ENCODE data around the gene AXIN1. TPM values are rescaled to one million over a fixed set of nuclear protein-coding genes. Genes with fewer than 3 reads are reported as not detected.

AXIN1 gene
- total and polyA plus RNA-seq, 2 donors (not counting 1 experiment from before 2014, with no cell fraction given) = 5.1 to 18.7 TPM

DNA sequence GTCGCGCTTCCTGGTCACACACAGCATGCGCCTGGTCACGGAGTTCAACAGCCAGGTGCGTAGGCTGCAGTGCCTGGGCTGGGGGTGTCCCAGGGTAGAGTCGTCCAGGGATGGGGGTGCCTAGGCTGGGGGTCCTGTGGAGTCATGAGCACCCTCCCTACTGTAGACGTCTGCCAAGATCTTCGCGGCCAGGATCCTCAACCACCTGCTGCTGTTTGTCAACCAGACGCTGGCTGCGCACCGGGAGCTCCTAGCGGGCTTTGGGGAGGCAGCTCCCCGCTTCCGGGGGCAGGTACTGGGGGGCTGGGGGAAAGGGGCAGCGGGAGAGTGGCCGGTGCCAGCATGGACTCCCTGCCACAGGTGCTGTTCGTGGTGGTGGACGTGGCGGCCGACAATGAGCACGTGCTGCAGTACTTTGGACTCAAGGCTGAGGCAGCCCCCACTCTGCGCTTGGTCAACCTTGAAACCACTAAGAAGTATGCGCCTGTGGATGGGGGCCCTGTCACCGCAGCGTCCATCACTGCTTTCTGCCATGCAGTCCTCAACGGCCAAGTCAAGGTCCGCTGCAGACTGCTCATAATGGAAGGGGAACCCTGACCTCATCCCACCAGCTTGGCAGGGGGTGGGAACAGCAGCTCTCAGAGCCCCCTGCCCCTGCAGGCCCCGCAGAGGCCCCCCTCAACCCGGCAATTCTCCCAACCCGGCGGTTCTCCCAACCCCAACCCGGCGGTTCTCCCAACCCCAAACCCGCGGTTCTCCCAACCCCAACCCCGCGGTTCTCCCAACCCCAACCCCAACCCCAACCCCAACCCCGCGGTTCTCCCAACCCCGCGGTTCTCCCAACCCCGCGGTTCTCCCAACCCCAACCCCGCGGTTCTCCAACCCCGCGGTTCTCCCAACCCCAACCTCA is 67.1 kb downstream of the AXIN1 start:
- H3K27me3 ChIP-seq (ENCODE audit: control insufficient read depth, insufficient read depth, low read length) = peaks cover 10% of the 10 kb centered on the region
- no peaks in the 10 kb centered on the region for H4K20me1 ChIP-seq (ENCODE audit: control insufficient read depth, extremely low read depth, insufficient read depth, low read length)
- no peak overlapping the region for H3K4me2 ChIP-seq (ENCODE audit: extremely low read depth, insufficient read depth, low read length)
- H3K4me3 ChIP-seq (replicated peaks in 1 of 4; ENCODE audit: control extremely low read depth in 1 of 4, insufficient read depth in 1 of 4, low read depth in 3 of 4, low read length in 4 of 4) = no peak overlapping the region
- H3K4me1 ChIP-seq (ENCODE audit: control insufficient read depth, extremely low read depth, insufficient read depth, low read length) = no peaks in the 10 kb centered on the region
- H3K27ac ChIP-seq (ENCODE audit: insufficient read depth, low read length) = no peak overlapping the region
- H3K9ac ChIP-seq (ENCODE audit: insufficient read depth, low read length) = no peak overlapping the region
- H3K36me3 ChIP-seq (ENCODE audit: control insufficient read depth, insufficient read depth, low read length) = peaks cover 7% of the 10 kb centered on the region
- DNase-seq (ENCODE audit: low read depth in 2 of 2) = no peak
- no peak overlapping the region for H2AFZ ChIP-seq (ENCODE audit: low read length)
- no peak for TF ChIP-seq CTCF (conservative IDR thresholded peaks at IDR 0.05 in 1 of 2, IDR thresholded peaks at IDR 0.05 in 1 of 2; ENCODE audit: low read depth in 1 of 2, low read length in 2 of 2)
- no peak for TF ChIP-seq EZH2 (IDR thresholded peaks at IDR 0.05; ENCODE audit: low read length, missing control alignments)
- H3K9me3 ChIP-seq (ENCODE audit: control insufficient read depth, insufficient read depth, low read depth, low read length) = no peaks in the 10 kb centered on the region
- H3K79me2 ChIP-seq (ENCODE audit: control insufficient read depth, insufficient read depth, low read length) = no peaks in the 10 kb centered on the region

DNA sequence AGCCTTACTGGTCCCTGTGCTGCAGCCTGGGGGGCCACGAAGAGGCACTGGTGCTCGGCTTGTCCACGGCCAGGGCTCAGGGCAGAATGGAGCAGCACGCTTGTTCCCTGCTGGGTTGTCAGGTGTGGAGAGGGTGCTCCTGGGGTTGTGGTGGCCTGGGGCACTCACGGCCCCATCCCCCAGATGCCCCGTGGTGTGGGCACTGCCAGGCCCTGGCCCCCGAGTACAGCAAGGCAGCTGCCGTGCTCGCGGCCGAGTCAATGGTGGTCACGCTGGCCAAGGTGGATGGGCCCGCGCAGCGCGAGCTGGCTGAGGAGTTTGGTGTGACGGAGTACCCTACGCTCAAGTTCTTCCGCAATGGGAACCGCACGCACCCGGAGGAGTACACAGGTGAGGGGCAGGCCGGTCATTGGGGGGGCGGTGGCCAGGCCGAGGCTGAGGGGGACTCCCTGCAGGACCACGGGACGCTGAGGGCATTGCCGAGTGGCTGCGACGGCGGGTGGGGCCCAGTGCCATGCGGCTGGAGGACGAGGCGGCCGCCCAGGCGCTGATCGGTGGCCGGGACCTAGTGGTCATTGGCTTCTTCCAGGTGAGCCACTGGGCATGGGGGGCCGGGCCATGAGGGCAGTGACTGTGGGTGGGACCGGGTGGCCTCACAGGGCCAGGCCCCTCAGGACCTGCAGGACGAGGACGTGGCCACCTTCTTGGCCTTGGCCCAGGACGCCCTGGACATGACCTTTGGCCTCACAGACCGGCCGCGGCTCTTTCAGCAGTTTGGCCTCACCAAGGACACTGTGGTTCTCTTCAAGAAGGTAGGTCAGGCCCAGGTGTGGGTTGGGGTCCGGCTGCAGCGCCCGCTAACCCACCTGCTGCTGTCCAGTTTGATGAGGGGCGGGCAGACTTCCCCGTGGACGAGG is 68.1 kb downstream of the AXIN1 start:
- Histone ChIP-seq H3K27me3 (ENCODE audit: control insufficient read depth, insufficient read depth, low read length) (peaks cover 10% of the 10 kb centered on the region), H3K36me3 (ENCODE audit: control insufficient read depth, insufficient read depth, low read length) (peaks cover 7% of the 10 kb centered on the region), H3K4me2 (ENCODE audit: extremely low read depth, insufficient read depth, low read length) (no peak overlapping the region), H2AFZ (ENCODE audit: low read length) (no peak overlapping the region), H3K4me1 (ENCODE audit: control insufficient read depth, extremely low read depth, insufficient read depth, low read length) (no peaks in the 10 kb centered on the region), H3K9me3 (ENCODE audit: control insufficient read depth, insufficient read depth, low read depth, low read length) (no peaks in the 10 kb centered on the region), H4K20me1 (ENCODE audit: control insufficient read depth, extremely low read depth, insufficient read depth, low read length) (no peaks in the 10 kb centered on the region), H3K27ac (ENCODE audit: insufficient read depth, low read length) (no peak overlapping the region), H3K9ac (ENCODE audit: insufficient read depth, low read length) (no peak overlapping the region), H3K4me3 (replicated peaks in 1 of 4; ENCODE audit: control extremely low read depth in 1 of 4, insufficient read depth in 1 of 4, low read depth in 3 of 4, low read length in 4 of 4) (no peak overlapping the region), H3K79me2 (ENCODE audit: control insufficient read depth, insufficient read depth, low read length) (no peaks in the 10 kb centered on the region)
- TF ChIP-seq CTCF (conservative IDR thresholded peaks at IDR 0.05 in 1 of 2, IDR thresholded peaks at IDR 0.05 in 1 of 2; ENCODE audit: low read depth in 1 of 2, low read length in 2 of 2) = no peak
- no peak for TF ChIP-seq EZH2 (IDR thresholded peaks at IDR 0.05; ENCODE audit: low read length, missing control alignments)
- no peak for DNase-seq (ENCODE audit: low read depth in 2 of 2)
